ENCODE data around the gene TLE3. TPM values are rescaled to one million over a fixed set of nuclear protein-coding genes. Genes with fewer than 3 reads are reported as not detected.

Gene TLE3
- polyA plus RNA-seq, 1 of the 3 experiments (the other 2 are of a cell fraction): 14.7 TPM

DNA sequence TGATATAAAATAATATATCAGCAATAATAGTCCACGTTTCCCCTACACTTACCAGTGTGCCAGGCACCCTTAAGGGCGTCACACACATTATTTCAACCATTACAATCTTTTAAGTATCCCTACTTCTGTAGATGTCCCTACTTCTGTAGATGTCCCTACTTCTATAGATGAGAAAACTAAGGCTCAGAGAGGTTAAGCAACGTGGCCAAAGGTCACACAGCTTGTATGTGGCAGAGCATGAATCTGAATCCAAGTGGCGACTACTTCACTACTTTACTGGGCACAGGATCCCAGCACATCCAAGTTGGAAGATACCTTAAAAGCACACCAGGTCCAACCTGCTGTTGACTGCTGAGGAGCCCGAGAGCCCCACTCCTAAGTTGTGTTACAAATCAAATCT, 77.5 kb downstream of the TLE3 start (continued):
- TF ChIP-seq, protein P1, sequence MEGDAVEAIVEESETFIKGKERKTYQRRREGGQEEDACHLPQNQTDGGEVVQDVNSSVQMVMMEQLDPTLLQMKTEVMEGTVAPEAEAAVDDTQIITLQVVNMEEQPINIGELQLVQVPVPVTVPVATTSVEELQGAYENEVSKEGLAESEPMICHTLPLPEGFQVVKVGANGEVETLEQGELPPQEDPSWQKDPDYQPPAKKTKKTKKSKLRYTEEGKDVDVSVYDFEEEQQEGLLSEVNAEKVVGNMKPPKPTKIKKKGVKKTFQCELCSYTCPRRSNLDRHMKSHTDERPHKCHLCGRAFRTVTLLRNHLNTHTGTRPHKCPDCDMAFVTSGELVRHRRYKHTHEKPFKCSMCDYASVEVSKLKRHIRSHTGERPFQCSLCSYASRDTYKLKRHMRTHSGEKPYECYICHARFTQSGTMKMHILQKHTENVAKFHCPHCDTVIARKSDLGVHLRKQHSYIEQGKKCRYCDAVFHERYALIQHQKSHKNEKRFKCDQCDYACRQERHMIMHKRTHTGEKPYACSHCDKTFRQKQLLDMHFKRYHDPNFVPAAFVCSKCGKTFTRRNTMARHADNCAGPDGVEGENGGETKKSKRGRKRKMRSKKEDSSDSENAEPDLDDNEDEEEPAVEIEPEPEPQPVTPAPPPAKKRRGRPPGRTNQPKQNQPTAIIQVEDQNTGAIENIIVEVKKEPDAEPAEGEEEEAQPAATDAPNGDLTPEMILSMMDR (IDR thresholded peaks at IDR 0.05): no peak
- no peak for TF ChIP-seq SMC3 (IDR thresholded peaks at IDR 0.05; ENCODE audit: low read depth, low read length)
- TF ChIP-seq, protein P2, sequence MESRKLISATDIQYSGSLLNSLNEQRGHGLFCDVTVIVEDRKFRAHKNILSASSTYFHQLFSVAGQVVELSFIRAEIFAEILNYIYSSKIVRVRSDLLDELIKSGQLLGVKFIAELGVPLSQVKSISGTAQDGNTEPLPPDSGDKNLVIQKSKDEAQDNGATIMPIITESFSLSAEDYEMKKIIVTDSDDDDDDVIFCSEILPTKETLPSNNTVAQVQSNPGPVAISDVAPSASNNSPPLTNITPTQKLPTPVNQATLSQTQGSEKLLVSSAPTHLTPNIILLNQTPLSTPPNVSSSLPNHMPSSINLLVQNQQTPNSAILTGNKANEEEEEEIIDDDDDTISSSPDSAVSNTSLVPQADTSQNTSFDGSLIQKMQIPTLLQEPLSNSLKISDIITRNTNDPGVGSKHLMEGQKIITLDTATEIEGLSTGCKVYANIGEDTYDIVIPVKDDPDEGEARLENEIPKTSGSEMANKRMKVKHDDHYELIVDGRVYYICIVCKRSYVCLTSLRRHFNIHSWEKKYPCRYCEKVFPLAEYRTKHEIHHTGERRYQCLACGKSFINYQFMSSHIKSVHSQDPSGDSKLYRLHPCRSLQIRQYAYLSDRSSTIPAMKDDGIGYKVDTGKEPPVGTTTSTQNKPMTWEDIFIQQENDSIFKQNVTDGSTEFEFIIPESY (IDR thresholded peaks at IDR 0.05; ENCODE audit: borderline replicate concordance, low read depth): no peak
- no peak for TF ChIP-seq FOXM1 (IDR thresholded peaks at IDR 0.05; ENCODE audit: low read depth)
- TF ChIP-seq MEF2A (IDR thresholded peaks at IDR 0.05; ENCODE audit: borderline replicate concordance, low read depth): no peak
- no peak for TF ChIP-seq FOSL2 (IDR thresholded peaks at IDR 0.05; ENCODE audit: borderline replicate concordance, low read depth)

DNA sequence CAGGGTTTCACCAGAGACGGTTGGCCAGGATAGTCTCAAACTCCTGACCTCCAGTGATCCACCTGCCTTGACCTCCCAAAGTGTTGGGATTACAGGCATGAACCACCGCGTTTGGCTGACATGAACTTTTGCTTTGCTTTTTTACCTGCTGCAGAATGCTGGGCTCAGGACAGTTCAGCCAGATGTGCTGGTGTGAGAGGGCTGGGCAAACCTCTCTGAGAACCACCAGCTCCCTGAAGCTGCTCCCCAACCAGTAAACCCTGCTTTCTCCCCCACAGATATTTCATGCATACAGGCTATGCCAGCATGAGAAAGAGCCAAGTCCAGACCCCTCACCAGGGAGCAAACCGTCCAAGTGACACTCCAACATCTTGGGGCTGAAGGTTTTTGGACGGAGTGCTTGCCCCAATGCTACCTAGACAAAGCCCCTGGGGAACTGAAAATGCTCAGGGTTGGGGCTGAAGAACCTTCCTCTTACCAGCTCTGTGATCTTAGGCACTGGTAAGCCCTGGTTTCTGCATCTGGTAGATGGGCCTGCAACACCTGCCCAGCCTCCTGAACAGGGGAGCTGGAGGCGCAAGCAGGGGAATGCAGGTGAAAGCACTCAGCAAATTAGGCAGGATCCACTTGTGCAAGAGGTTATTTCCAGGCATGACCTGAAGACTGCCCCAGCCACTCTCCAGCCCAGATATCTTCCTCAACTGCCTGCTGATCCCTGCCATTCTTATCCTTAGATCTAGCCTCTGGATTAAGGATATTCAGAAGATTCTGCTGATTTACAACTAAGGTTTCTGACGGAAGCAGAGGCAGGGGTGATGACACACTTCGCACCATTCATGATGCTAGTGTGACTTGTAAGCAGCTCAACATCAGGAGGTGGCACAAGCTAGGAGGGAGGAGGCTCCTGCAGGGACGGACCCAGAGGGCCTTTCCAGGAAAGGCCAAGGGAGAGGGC, 78.8 kb downstream of the TLE3 start:
- 60% methylated on average over 7 of the region's 9 CpGs for WGBS (ENCODE audit: low lambda C conversion rate)
- TF ChIP-seq CHD2 (IDR thresholded peaks at IDR 0.05; ENCODE audit: low read length, partially characterized antibody) (no peak), RFX5 (IDR thresholded peaks at IDR 0.05; ENCODE audit: low read length) (no peak), MXI1 (IDR thresholded peaks at IDR 0.05; ENCODE audit: low read depth, low read length) (no peak), GABPA (IDR thresholded peaks at IDR 0.05; ENCODE audit: low read depth) (no peak), ELF1 (IDR thresholded peaks at IDR 0.05) (no peak), EZH2phosphoT487 (IDR thresholded peaks at IDR 0.05; ENCODE audit: borderline replicate concordance, low read depth) (no peak), SIN3A (IDR thresholded peaks at IDR 0.05; ENCODE audit: borderline replicate concordance, low read depth, low read length) (no peak), GATA2 (CRISPR knock-in tag; IDR thresholded peaks at IDR 0.05) (no peak), SMC3 (IDR thresholded peaks at IDR 0.05; ENCODE audit: low read depth, low read length) (no peak), EP300 (IDR thresholded peaks at IDR 0.05; ENCODE audit: borderline replicate concordance in 1 of 2, low read depth in 1 of 2, low read length in 1 of 2) (no peak), JUND (IDR thresholded peaks at IDR 0.05) (no peak), FOXM1 (IDR thresholded peaks at IDR 0.05; ENCODE audit: low read depth) (no peak)
- TF ChIP-seq, protein P3, sequence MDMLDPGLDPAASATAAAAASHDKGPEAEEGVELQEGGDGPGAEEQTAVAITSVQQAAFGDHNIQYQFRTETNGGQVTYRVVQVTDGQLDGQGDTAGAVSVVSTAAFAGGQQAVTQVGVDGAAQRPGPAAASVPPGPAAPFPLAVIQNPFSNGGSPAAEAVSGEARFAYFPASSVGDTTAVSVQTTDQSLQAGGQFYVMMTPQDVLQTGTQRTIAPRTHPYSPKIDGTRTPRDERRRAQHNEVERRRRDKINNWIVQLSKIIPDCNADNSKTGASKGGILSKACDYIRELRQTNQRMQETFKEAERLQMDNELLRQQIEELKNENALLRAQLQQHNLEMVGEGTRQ (IDR thresholded peaks at IDR 0.05; ENCODE audit: borderline replicate concordance, low read depth, low read length): no peak
- TF ChIP-seq, protein P4, sequence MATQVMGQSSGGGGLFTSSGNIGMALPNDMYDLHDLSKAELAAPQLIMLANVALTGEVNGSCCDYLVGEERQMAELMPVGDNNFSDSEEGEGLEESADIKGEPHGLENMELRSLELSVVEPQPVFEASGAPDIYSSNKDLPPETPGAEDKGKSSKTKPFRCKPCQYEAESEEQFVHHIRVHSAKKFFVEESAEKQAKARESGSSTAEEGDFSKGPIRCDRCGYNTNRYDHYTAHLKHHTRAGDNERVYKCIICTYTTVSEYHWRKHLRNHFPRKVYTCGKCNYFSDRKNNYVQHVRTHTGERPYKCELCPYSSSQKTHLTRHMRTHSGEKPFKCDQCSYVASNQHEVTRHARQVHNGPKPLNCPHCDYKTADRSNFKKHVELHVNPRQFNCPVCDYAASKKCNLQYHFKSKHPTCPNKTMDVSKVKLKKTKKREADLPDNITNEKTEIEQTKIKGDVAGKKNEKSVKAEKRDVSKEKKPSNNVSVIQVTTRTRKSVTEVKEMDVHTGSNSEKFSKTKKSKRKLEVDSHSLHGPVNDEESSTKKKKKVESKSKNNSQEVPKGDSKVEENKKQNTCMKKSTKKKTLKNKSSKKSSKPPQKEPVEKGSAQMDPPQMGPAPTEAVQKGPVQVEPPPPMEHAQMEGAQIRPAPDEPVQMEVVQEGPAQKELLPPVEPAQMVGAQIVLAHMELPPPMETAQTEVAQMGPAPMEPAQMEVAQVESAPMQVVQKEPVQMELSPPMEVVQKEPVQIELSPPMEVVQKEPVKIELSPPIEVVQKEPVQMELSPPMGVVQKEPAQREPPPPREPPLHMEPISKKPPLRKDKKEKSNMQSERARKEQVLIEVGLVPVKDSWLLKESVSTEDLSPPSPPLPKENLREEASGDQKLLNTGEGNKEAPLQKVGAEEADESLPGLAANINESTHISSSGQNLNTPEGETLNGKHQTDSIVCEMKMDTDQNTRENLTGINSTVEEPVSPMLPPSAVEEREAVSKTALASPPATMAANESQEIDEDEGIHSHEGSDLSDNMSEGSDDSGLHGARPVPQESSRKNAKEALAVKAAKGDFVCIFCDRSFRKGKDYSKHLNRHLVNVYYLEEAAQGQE (IDR thresholded peaks at IDR 0.05; ENCODE audit: low read depth, low read length): no peak
- TF ChIP-seq, protein P5, sequence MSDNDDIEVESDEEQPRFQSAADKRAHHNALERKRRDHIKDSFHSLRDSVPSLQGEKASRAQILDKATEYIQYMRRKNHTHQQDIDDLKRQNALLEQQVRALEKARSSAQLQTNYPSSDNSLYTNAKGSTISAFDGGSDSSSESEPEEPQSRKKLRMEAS (IDR thresholded peaks at IDR 0.05; ENCODE audit: low read depth): no peak
- TF ChIP-seq, protein P6, sequence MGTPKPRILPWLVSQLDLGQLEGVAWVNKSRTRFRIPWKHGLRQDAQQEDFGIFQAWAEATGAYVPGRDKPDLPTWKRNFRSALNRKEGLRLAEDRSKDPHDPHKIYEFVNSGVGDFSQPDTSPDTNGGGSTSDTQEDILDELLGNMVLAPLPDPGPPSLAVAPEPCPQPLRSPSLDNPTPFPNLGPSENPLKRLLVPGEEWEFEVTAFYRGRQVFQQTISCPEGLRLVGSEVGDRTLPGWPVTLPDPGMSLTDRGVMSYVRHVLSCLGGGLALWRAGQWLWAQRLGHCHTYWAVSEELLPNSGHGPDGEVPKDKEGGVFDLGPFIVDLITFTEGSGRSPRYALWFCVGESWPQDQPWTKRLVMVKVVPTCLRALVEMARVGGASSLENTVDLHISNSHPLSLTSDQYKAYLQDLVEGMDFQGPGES (IDR thresholded peaks at IDR 0.05; ENCODE audit: low read depth, low read length): no peak
- Histone ChIP-seq H3K9me2 (no peaks in the 10 kb centered on the region), H3K36me3 (replicated peaks in 1 of 2; ENCODE audit: control insufficient read depth in 1 of 2, insufficient read depth in 2 of 2, low read length in 1 of 2) (no peaks in the 10 kb centered on the region), H3K9me3 (no peaks in the 10 kb centered on the region), H3K27me3 (ENCODE audit: insufficient read depth) (peaks cover 29% of the 10 kb centered on the region; the same call in 1 of the 2 replicates), H3K9ac (no peak overlapping the region), H3K27ac (ENCODE audit: low read depth in 2 of 2, low read length in 1 of 2) (no peak overlapping the region), H3K4me2 (no peak overlapping the region), H3K4me3 (ENCODE audit: low read depth in 2 of 2, low read length in 1 of 2) (no peak overlapping the region), H3F3A (replicated peaks; ENCODE audit: insufficient read depth) (no peaks in the 10 kb centered on the region), H2AFZ (ENCODE audit: low read depth) (no peak overlapping the region), H3K4me1 (ENCODE audit: control insufficient read depth in 1 of 2, insufficient read depth in 2 of 2, low read depth in 1 of 2, low read length in 1 of 2) (peaks cover 8 to 13% of the 10 kb centered on the region in 2 experiments; a peak in 2 of 4 replicates), H4K20me1 (ENCODE audit: insufficient read depth) (no peaks in the 10 kb centered on the region), H3K79me2 (ENCODE audit: insufficient read depth) (no peaks in the 10 kb centered on the region)
- POLR2A ChIA-PET: no interaction called here
- no peak for DNase-seq
- CTCF ChIA-PET: no interaction called here
